ENCODE results near the gene PLSCR3. TPM values are rescaled to one million over a fixed set of nuclear protein-coding genes. Genes with fewer than 3 reads are reported as not detected.

Gene PLSCR3
- total RNA-seq, 1 donor from 2014 or later: 9.0 TPM

GRCh38 chr17:7425316-7425715 lies 31.0 kb upstream of the PLSCR3 start, which contains the start of gene SPEM2:
SPEM2 (plus strand) TSS chr17:7425616; CDS start chr17:7425689, 73 bp downstream.
- FAIRE-seq: no peak
- Histone ChIP-seq H3K36me3 (ENCODE audit: control insufficient read depth, insufficient read depth, low read length) (no peaks in the 10 kb centered on the region), H3K27me3 (ENCODE audit: control insufficient read depth, insufficient read depth, low read length) (no peaks in the 10 kb centered on the region), H3K4me3 (ENCODE audit: low read depth, low read length) (no peak within 1 kb of the TSS)
- DNase-seq (ENCODE audit: low read depth): no peak
- TF ChIP-seq, protein P1, sequence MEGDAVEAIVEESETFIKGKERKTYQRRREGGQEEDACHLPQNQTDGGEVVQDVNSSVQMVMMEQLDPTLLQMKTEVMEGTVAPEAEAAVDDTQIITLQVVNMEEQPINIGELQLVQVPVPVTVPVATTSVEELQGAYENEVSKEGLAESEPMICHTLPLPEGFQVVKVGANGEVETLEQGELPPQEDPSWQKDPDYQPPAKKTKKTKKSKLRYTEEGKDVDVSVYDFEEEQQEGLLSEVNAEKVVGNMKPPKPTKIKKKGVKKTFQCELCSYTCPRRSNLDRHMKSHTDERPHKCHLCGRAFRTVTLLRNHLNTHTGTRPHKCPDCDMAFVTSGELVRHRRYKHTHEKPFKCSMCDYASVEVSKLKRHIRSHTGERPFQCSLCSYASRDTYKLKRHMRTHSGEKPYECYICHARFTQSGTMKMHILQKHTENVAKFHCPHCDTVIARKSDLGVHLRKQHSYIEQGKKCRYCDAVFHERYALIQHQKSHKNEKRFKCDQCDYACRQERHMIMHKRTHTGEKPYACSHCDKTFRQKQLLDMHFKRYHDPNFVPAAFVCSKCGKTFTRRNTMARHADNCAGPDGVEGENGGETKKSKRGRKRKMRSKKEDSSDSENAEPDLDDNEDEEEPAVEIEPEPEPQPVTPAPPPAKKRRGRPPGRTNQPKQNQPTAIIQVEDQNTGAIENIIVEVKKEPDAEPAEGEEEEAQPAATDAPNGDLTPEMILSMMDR (IDR thresholded peaks at IDR 0.05; ENCODE audit: insufficient read depth, low read length, severe bottlenecking): no peak

DNA sequence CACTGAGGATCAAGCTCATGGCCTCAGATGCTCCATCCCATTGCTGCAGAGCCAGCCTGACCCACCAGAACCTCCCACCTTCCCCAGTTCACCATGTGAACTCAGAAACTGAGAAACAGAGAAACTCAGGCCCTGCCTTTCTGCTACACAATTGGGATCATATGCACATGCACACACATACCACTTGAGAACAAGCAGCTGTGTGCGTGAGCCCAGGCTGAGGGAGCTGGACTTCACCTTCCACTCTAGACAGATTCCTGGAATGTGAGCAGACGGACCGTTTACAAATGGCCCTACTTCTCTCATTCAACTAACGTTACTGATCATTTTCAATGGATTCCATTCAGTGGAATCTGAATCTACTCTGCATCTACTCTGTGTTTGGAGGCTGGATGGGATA lies 29.4 kb upstream of the PLSCR3 start:
- FAIRE-seq (no peak), DNase-seq (ENCODE audit: low read depth) (no peak)
- TF ChIP-seq, protein P1 (IDR thresholded peaks at IDR 0.05; ENCODE audit: insufficient read depth, low read length, severe bottlenecking): no peak
- Histone ChIP-seq H3K4me3 (ENCODE audit: low read depth, low read length) (no peak overlapping the region), H3K36me3 (ENCODE audit: control insufficient read depth, insufficient read depth, low read length) (no peaks in the 10 kb centered on the region), H3K27me3 (ENCODE audit: control insufficient read depth, insufficient read depth, low read length) (peaks cover 2% of the 10 kb centered on the region)

DNA sequence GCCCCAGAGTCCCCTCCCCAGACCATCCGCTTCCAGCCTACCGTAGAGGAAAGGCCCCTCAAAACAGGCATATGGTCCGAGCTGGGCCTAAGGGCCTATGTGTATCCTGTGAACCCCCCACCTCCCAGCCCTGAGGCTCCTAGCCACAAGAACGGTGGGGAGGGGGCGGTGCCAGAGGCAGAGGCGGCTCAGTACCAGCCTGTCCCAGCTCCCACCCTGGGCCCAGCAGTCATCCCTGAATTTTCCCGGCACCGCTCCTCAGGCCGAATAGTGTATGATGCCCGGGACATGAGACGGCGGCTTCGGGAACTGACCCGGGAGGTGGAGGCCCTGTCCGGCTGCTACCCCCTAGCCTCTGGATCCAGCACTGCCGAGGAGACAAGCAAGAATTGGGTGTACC lies 26.9 kb upstream of the PLSCR3 start:
- DNase-seq (ENCODE audit: low read depth): no peak
- TF ChIP-seq, protein P1 (IDR thresholded peaks at IDR 0.05; ENCODE audit: insufficient read depth, low read length, severe bottlenecking): no peak
- Histone ChIP-seq H3K4me3 (ENCODE audit: low read depth, low read length) (no peak overlapping the region), H3K36me3 (ENCODE audit: control insufficient read depth, insufficient read depth, low read length) (no peaks in the 10 kb centered on the region), H3K27me3 (ENCODE audit: control insufficient read depth, insufficient read depth, low read length) (peaks cover 2% of the 10 kb centered on the region)
- FAIRE-seq: no peak

- Histone ChIP-seq H3K36me3 (ENCODE audit: control insufficient read depth, insufficient read depth, low read length) (no peaks in the 10 kb centered on the region), H3K4me3 (ENCODE audit: low read depth, low read length) (no peak within 1 kb of the TSS), H3K27me3 (ENCODE audit: control insufficient read depth, insufficient read depth, low read length) (peaks cover 2% of the 10 kb centered on the region)
- DNase-seq (ENCODE audit: low read depth) (no peak), FAIRE-seq (no peak)
- TF ChIP-seq, protein P1 (IDR thresholded peaks at IDR 0.05; ENCODE audit: insufficient read depth, low read length, severe bottlenecking): no peak
Observed at GRCh38 chr17:7419819-7420610, 25.7 kb upstream of the PLSCR3 start, which contains the start of gene SPEM1. SPEM1 (plus strand) TSS chr17:7420324; CDS start chr17:7420385, 61 bp downstream.

DNA sequence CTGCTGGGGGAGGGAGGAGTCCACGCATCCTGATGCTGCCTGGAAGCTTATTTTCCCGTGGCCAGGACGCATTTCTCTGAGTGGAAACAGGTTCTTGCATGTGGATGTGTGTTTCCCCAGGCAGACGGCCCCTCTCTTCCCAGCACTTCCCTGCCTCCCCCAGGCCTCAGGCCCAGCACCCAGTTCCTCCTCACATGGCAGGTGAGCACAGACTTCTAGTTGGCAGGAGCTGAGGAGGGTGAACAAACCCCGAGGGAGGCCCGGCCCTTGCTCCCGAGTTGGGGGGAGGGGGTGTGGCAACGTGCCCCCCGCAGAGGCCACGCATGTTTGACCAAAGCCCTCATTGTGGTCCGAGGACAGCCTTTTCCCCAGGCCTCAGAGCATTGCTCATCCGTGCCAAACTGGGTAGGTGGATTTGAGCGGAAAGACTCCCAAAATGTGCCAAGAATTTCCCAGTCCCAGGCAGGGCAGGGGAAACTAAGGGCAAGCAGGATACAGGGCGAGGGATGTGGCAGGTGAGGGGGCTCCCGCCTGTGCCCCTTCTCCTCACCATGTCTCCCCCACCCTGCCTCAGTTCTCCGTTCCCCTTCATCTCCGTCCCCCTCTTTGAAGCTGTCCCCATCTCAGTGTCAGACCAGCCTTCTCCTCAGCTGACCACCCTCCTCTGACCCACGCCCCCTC lies 24.3 kb upstream of the PLSCR3 start:
- Histone ChIP-seq H3K27me3 (ENCODE audit: control insufficient read depth, insufficient read depth, low read length) (peaks cover 2% of the 10 kb centered on the region), H3K4me3 (ENCODE audit: low read depth, low read length) (no peak overlapping the region), H3K36me3 (ENCODE audit: control insufficient read depth, insufficient read depth, low read length) (no peaks in the 10 kb centered on the region)
- DNase-seq (ENCODE audit: low read depth) (no peak), FAIRE-seq (no peak)
- TF ChIP-seq, protein P1 (IDR thresholded peaks at IDR 0.05; ENCODE audit: insufficient read depth, low read length, severe bottlenecking): no peak
